GM23248 (cell line): Measurements from ENCODE around the gene HOPX. TPM values are rescaled to one million over a fixed set of nuclear protein-coding genes. Genes with fewer than 3 reads are reported as not detected.

Source experiments
- DNase-seq: peaks from one replicate; pipeline ENCODE4 v3.0.0-alpha.2; 2015
- H2AFZ ChIP-seq: fragments of 200-600 bp; sonication (generic); 2 replicates; pipeline ENCODE4 v1.6.1; 2016; ENCODE audit warnings: antibody characterized with exemption
- H3F3A ChIP-seq: fragments of 200-600 bp; sonication (generic); 2 replicates; pipeline ENCODE4 v1.6.1; 2016; ENCODE audit warnings: mild to moderate bottlenecking, antibody characterized with exemption, mixed run types; ENCODE audit not compliant: insufficient read depth
- H3K27ac ChIP-seq: fragments of 200-600 bp; sonication (generic); 2 replicates; pipeline ENCODE4 v1.5.1; 2016; ENCODE audit warnings: mild to moderate bottlenecking
- H3K27me3 ChIP-seq: fragments of 200-600 bp; sonication (generic); replicated peaks from 2 replicates; pipeline ENCODE4 v1.6.1; 2016; ENCODE audit warnings: mild to moderate bottlenecking; ENCODE audit not compliant: insufficient read depth
- H3K36me3 ChIP-seq: fragments of 200-600 bp; sonication (generic); 2 replicates; pipeline ENCODE4 v1.6.1; 2016; ENCODE audit warnings: low read depth, mild to moderate bottlenecking
- H3K4me1 ChIP-seq: fragments of 200-600 bp; sonication (generic); 2 replicates; pipeline ENCODE4 v1.6.1; 2016; ENCODE audit warnings: mild to moderate bottlenecking; ENCODE audit not compliant: insufficient read depth
- H3K4me2 ChIP-seq: fragments of 200-600 bp; sonication (generic); one replicate; pipeline ENCODE4 v1.6.1; 2016; ENCODE audit warnings: mild to moderate bottlenecking; ENCODE audit not compliant: unreplicated experiment
- H3K4me3 ChIP-seq: fragments of 200-600 bp; sonication (generic); 2 replicates; pipeline ENCODE4 v1.5.1; 2016; ENCODE audit warnings: mild to moderate bottlenecking
- H3K79me2 ChIP-seq: fragments of 200-600 bp; sonication (generic); 2 replicates; pipeline ENCODE4 v1.6.1; 2016; ENCODE audit warnings: mild to moderate bottlenecking; ENCODE audit not compliant: insufficient read depth
- H3K9ac ChIP-seq: fragments of 200-600 bp; sonication (generic); 2 replicates; pipeline ENCODE4 v1.6.1; 2016; ENCODE audit warnings: mild to moderate bottlenecking
- H3K9me2 ChIP-seq: fragments of 200-600 bp; sonication (generic); 2 replicates; pipeline ENCODE4 v1.6.1; 2016; ENCODE audit warnings: mixed run types, mild to moderate bottlenecking, moderate library complexity; ENCODE audit not compliant: insufficient read depth
- H3K9me3 ChIP-seq: fragments of 200-600 bp; sonication (generic); one replicate; pipeline ENCODE4 v1.6.1; 2017; ENCODE audit warnings: low read depth
- H4K20me1 ChIP-seq: fragments of 200-600 bp; sonication (generic); 2 replicates; pipeline ENCODE4 v1.6.0; 2016; ENCODE audit not compliant: insufficient read depth
- EZH2 ChIP-seq: fragments of 200-600 bp; sonication (generic); IDR thresholded peaks from 2 replicates; pipeline ENCODE4 v1.6.1; 2018; ENCODE audit warnings: antibody characterized with exemption, mild to moderate bottlenecking; ENCODE audit not compliant: insufficient read depth, poor library complexity, severe bottlenecking
- EZH2phosphoT487 ChIP-seq: fragments of 200-600 bp; sonication (generic); IDR thresholded peaks from 2 replicates; pipeline ENCODE4 v1.6.1; 2018; ENCODE audit warnings: antibody characterized with exemption, moderate library complexity, mild to moderate bottlenecking, low read depth; ENCODE audit not compliant: insufficient read depth
- WGBS, 2 experiments: methylation state at CpG; one replicate each; pipeline ENCODE4 v1.1.6; 2015 to 2017; ENCODE audit warnings: low lambda C conversion rate in 2 of 2, low coverage in 1 of 2; ENCODE audit errors: missing lambda C conversion rate in 2 of 2; 5-methylcytosine and 5-hydroxymethylcytosine counted together
- in situ Hi-C: fragments of 300-500 bp; cut with MboI; formaldehyde crosslinking; loops from 2 replicates; pipeline ENCODE4 v1.15.0; 2020
- polyA plus RNA-seq: library from polyadenylated mRNA; unstranded; fragments of >200 nt; fragmentation: Nextera tagmentation; extraction: Ambion mirVana; gene quantifications from 2 replicates; pipeline ENCODE4 v1.2.1, GENCODE V29; 2016
- total RNA-seq: library from RNA; depleted of rRNA; stranded (reverse); fragments of >200 nt; shearing (Covaris generic); gene quantifications from 2 replicates; pipeline ENCODE4 v1.2.3, GENCODE V29; 2014

Gene HOPX
- total and polyA plus RNA-seq, 2 experiments from 2014 or later: not detected

DNA sequence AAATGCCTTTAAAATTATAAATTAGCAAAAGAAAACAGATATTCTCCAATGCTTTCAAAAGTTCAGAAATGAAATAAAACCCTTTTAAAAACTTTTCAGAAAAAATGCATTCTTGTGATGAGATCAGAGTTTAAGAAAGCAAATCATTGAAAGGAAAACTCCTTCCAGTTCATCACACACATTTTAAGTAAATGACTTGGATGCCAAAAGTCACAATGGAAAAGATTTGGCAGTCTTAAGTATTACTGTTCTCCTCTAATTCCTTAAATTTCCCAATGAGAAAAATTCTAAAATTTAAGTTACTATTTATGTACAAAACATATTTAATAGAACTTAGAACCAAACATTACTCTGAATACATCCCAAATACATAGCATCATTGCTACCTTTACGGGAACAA is 21.1 kb downstream of the HOPX start:
- H3K36me3 ChIP-seq: no peaks in the 10 kb centered on the region
- H3K9me3 ChIP-seq: no peaks in the 10 kb centered on the region
- WGBS, 2 experiments: 71 to 81% methylated on average over 1 of the region's 1 CpG
- no peak overlapping the region for H3K4me3 ChIP-seq
- H2AFZ ChIP-seq: no peak overlapping the region
- in situ Hi-C loops: no loop called here
- H3K27ac ChIP-seq: no peak overlapping the region
- no peaks in the 10 kb centered on the region for H3K9me2 ChIP-seq
- no peak overlapping the region for H3K4me2 ChIP-seq
- TF ChIP-seq EZH2 (no peak), EZH2phosphoT487 (no peak)
- H3K4me1 ChIP-seq: no peaks in the 10 kb centered on the region
- no peak overlapping the region for H3K9ac ChIP-seq
- H4K20me1 ChIP-seq: no peaks in the 10 kb centered on the region
- H3K79me2 ChIP-seq: no peaks in the 10 kb centered on the region
- no peaks in the 10 kb centered on the region for H3F3A ChIP-seq
- DNase-seq: no peak
- peaks cover 93% of the 10 kb centered on the region for H3K27me3 ChIP-seq

DNA sequence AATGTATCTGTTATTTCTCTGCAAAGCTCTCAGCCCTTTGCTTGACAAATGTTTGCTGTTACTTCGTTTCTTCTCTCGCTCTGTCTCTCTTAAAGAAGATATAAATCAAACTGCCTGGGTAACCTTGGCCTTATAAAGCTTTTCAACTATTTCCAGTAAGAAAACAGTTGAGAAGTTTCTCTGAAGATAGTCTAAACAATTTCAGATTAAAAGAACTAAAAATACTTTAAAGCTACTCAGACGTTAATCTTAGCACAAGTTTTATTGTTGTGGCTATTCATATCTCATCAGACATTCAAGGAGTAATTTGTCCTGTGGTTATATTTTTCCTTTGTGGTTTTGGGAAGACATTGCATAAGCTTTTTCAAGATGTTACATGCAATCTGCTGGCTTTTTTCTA is 22.6 kb downstream of the HOPX start:
- no peak for DNase-seq
- H4K20me1 ChIP-seq: no peaks in the 10 kb centered on the region
- WGBS, 2 experiments: 55 to 57% methylated on average over 3 of the region's 3 CpGs
- in situ Hi-C loops: no loop called here
- H3K4me2 ChIP-seq: no peak overlapping the region
- no peaks in the 10 kb centered on the region for H3K9me3 ChIP-seq
- H3K27ac ChIP-seq: no peak overlapping the region
- no peaks in the 10 kb centered on the region for H3K79me2 ChIP-seq
- H3K9me2 ChIP-seq: no peaks in the 10 kb centered on the region
- peaks cover 93% of the 10 kb centered on the region for H3K27me3 ChIP-seq
- no peaks in the 10 kb centered on the region for H3K36me3 ChIP-seq
- TF ChIP-seq EZH2: no peak
- TF ChIP-seq EZH2phosphoT487: no peak
- H3K9ac ChIP-seq: no peak overlapping the region
- no peaks in the 10 kb centered on the region for H3K4me1 ChIP-seq
- no peaks in the 10 kb centered on the region for H3F3A ChIP-seq
- H2AFZ ChIP-seq: no peak overlapping the region
- no peak overlapping the region for H3K4me3 ChIP-seq

DNA sequence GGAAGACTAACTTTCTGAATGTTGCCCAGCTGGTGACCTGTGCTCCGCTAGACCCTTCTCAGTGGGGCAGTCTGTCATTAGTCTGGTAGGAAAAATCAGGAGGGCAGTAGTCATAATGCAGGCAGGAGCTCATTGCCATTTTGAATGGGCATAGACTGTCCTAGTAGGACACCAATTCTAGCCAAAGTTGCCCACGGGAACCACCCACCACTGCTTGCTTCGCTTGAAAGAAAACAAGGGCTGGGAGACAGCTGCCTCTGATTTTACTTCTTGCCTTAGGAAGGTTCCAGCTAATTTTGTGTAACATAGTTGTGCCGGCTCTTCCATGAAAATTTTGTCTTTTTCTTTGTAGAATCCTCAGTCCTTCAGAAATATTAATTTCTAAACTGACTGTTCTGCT is 23.3 kb downstream of the HOPX start:
- Histone ChIP-seq H4K20me1 (no peaks in the 10 kb centered on the region), H3K36me3 (no peaks in the 10 kb centered on the region), H3K9ac (no peak overlapping the region), H3K27me3 (peaks cover 92% of the 10 kb centered on the region), H3K9me3 (no peaks in the 10 kb centered on the region), H3K4me1 (no peaks in the 10 kb centered on the region), H3K79me2 (no peaks in the 10 kb centered on the region), H2AFZ (no peak overlapping the region), H3K9me2 (no peaks in the 10 kb centered on the region), H3F3A (no peaks in the 10 kb centered on the region), H3K27ac (no peak overlapping the region), H3K4me2 (no peak overlapping the region), H3K4me3 (no peak overlapping the region)
- in situ Hi-C loops: no loop called here
- TF ChIP-seq EZH2phosphoT487: no peak
- no peak for TF ChIP-seq EZH2
- DNase-seq: no peak
- WGBS, 2 experiments: 51% methylated on average over 4 of the region's 4 CpGs

DNA sequence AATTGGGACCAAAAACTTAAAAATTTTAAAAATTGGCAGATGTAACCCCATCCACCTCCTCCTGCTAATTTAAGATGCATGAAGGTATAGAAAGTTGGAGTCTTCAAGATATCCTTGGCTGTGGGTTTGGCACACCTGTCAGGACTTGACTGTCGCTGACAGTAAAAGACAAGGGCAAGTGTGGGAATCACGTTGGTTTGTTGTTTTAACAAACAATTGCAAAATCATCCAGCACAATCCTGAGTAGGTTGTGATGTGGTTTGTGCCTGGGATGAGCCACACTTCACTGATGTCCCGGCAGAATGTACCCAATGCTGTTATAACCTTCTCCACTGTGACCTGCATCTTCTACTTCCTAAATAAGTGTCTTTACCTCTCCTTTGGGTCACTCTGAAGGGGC is 24.0 kb downstream of the HOPX start:
- WGBS, 2 experiments: 70 to 82% methylated on average over 3 of the region's 3 CpGs
- H3K9me3 ChIP-seq: no peaks in the 10 kb centered on the region
- H3K4me3 ChIP-seq: no peak overlapping the region
- in situ Hi-C loops: no loop called here
- DNase-seq: no peak
- H3K27ac ChIP-seq: no peak overlapping the region
- H3K4me1 ChIP-seq: no peaks in the 10 kb centered on the region
- no peaks in the 10 kb centered on the region for H3K79me2 ChIP-seq
- no peak overlapping the region for H3K4me2 ChIP-seq
- H2AFZ ChIP-seq: no peak overlapping the region
- no peak for TF ChIP-seq EZH2
- TF ChIP-seq EZH2phosphoT487: no peak
- H3K36me3 ChIP-seq: no peaks in the 10 kb centered on the region
- peaks cover 93% of the 10 kb centered on the region for H3K27me3 ChIP-seq
- H3K9me2 ChIP-seq: no peaks in the 10 kb centered on the region
- H3F3A ChIP-seq: no peaks in the 10 kb centered on the region
- no peaks in the 10 kb centered on the region for H4K20me1 ChIP-seq
- no peak overlapping the region for H3K9ac ChIP-seq

DNA sequence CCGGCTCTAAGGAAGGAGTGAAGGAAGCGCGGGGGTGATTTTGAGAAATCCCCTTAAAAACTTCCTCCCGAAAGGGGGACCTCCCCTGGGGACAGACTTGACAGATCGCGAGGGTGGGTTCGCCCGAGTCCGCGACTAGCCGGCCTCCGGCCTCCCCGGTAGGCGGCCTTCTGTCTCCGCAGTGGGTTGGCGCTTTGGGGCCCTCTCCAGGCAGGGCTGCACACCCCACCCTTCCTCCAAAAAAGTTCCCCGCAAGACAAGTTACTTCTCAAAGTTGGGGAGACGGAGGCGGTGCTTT is 24.8 kb downstream of the HOPX start:
- no peaks in the 10 kb centered on the region for H3K79me2 ChIP-seq
- no peaks in the 10 kb centered on the region for H3K36me3 ChIP-seq
- in situ Hi-C loops: no loop called here
- 2 to 4% methylated on average over 13 to 19 of the region's 19 CpGs for whole genome bisulfite sequencing, 2 experiments
- H3K4me2 ChIP-seq: peak overlapping the region; percentile 35
- no peaks in the 10 kb centered on the region for H3F3A ChIP-seq
- H3K9me2 ChIP-seq: no peaks in the 10 kb centered on the region
- H3K9me3 ChIP-seq: no peaks in the 10 kb centered on the region
- H3K4me1 ChIP-seq: no peaks in the 10 kb centered on the region
- no peak for DNase-seq
- TF ChIP-seq EZH2 (no peak), EZH2phosphoT487 (no peak)
- no peak overlapping the region for H3K27ac ChIP-seq
- H3K9ac ChIP-seq: no peak overlapping the region
- peak overlapping the region; percentile 60 for H2AFZ ChIP-seq
- H3K4me3 ChIP-seq: 0 out of 2 replicates have a peak overlapping the region, but pooled peaks have one; percentile 57
- H3K27me3 ChIP-seq: peaks cover 91% of the 10 kb centered on the region
- no peaks in the 10 kb centered on the region for H4K20me1 ChIP-seq
